Occipital lobe (tissue), 2 donors: ENCODE data around the gene GGA2. TPM values are rescaled to one million over a fixed set of nuclear protein-coding genes. Genes with fewer than 3 reads are reported as not detected.
"Not testable (repeated sequence)": the region's sequence is repeated elsewhere in the genome, so short reads cannot be mapped to it uniquely, and the experiment has no call there.

Experiments used
- DNase-seq: peaks from one replicate; lab custom pipeline; 2025; lab: John Stamatoyannopoulos, UW
- total RNA-seq: library from RNA; depleted of rRNA; stranded (reverse); fragments of >200 nt; gene quantifications from one replicate; pipeline ENCODE4 v1.2.3, GENCODE V29; 2014

Gene GGA2
- total RNA-seq: 27.8 TPM

- DNase-seq: peak; percentile 66
Measured at GRCh38 chr16:23510164-23510914, at the start of gene GGA2. TSS of gene GGA2 (minus strand) at chr16:23510494. CDS start at chr16:23510411, 83 bp downstream.

- DNase-seq: no peak
Measured at GRCh38 chr16:23557779-23558702, 47.7 kb upstream of the GGA2 start.

- DNase-seq: peak; percentile 95
Measured at GRCh38 chr16:23556881-23557778, 46.8 kb upstream of the GGA2 start, which contains the start of the genes EARS2 and UBFD1. TSS of gene EARS2 (minus strand) at chr16:23557350. CDS start at chr16:23557343, 7 bp downstream. TSS of gene UBFD1 (plus strand) at chr16:23557727. CDS start at chr16:23557743, 16 bp downstream.

GRCh38 chr16:23554536-23554935 is 44.2 kb upstream of the GGA2 start:
- no peak for DNase-seq

- DNase-seq: no peak
Measured at GRCh38 chr16:23552161-23552560, 41.9 kb upstream of the GGA2 start.

GRCh38 chr16:23549938-23550337 is 39.6 kb upstream of the GGA2 start:
- no peak for DNase-seq

GRCh38 chr16:23544436-23544835 is 34.1 kb upstream of the GGA2 start:
- no peak for DNase-seq

GRCh38 chr16:23540817-23541178 is 30.5 kb upstream of the GGA2 start:
- not testable (repeated sequence) for DNase-seq

GRCh38 chr16:23539984-23540816 is 29.9 kb upstream of the GGA2 start:
- no peak for DNase-seq

- DNase-seq: no peak
Measured at GRCh38 chr16:23538919-23539278, 28.6 kb upstream of the GGA2 start.

- no peak for DNase-seq
Measured at GRCh38 chr16:23537390-23537789, 27.1 kb upstream of the GGA2 start.

- no peak for DNase-seq
Measured at GRCh38 chr16:23535901-23536300, 25.6 kb upstream of the GGA2 start.

GRCh38 chr16:23534868-23535860 is 24.9 kb upstream of the GGA2 start:
- no peak for DNase-seq

GRCh38 chr16:23532448-23532847 is 22.2 kb upstream of the GGA2 start:
- DNase-seq: no peak

GRCh38 chr16:23530062-23530461 is 19.8 kb upstream of the GGA2 start:
- DNase-seq: no peak

- no peak for DNase-seq
Measured at GRCh38 chr16:23528644-23529310, 18.5 kb upstream of the GGA2 start.

- DNase-seq: no peak
Measured at GRCh38 chr16:23527961-23528643, 17.8 kb upstream of the GGA2 start.

GRCh38 chr16:23524886-23525285 is 14.6 kb upstream of the GGA2 start:
- DNase-seq: no peak
